NCI-H2171 (cell line): Measurements from ENCODE around the gene RASAL3.
"Not testable (repeated sequence)": the region's sequence is repeated elsewhere in the genome, so short reads cannot be mapped to it uniquely, and the experiment has no call there.

ENCODE experiments used
- DNase-seq: peaks from one replicate; lab custom pipeline; 2025; lab: John Stamatoyannopoulos, UW

The RASAL3 gene

DNA sequence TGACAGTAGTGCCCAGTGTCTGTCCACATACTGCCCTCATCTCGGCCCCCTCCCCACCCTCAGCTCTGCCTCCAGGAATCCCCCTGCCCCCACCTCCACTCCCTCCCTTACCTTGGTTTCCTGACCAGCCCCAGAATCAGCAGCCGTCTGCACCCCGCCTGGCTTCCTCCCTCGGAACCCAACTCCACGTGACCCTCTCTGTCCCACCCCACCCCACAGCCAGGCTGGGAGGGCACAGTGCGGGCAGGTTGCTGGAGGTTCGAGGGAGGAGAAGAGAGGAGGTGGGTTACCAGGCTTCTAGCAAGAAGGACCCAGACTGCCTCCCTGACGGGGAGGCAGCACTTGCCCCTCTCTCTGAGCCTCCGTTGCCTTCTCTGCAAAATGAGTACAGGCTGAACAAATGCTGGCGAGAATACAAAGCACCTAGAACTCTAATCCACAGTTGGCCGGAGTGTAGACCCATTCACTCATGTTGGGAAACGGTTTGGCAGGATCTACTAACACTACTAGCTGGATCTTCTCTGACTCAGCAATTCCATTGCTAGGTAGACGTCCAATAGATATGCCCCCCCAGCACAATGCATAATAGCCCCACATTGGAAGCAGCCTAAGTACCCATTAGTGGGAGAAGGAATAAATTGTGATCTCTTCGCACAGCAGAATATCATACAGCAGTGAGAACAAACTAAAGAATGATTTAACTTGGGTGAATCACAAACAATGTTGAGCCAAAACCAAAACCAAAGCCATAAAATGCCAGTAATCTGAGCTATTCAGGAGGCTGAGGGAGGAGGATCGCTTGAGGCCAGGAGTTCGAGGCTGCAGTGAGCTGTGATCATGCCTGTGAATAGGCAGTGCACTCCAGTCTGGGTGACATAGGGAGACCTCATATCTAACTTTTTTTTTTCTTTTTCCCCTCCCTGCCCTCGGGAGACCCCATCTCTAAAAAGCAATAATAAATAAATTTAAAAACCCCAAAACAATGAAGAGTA, at the start of gene RASAL3:
RASAL3 (minus strand) TSS at position 151 of the 992 bp plus-strand sequence. CDS start 186 bp downstream, outside the sequence.
- no peak for DNase-seq

GRCh38 chr19:15511671-15512424, 47.5 kb upstream of the RASAL3 start:
- DNase-seq = no peak

- no peak for DNase-seq
Measured at GRCh38 chr19:15508035-15508710, 43.8 kb upstream of the RASAL3 start, which contains the start of gene CYP4F22. TSS of gene CYP4F22 (plus strand) at chr19:15508525. CDS start at chr19:15525337, 16,812 bp downstream.

GRCh38 chr19:15507068-15508034, 43.0 kb upstream of the RASAL3 start:
- DNase-seq = no peak

DNA sequence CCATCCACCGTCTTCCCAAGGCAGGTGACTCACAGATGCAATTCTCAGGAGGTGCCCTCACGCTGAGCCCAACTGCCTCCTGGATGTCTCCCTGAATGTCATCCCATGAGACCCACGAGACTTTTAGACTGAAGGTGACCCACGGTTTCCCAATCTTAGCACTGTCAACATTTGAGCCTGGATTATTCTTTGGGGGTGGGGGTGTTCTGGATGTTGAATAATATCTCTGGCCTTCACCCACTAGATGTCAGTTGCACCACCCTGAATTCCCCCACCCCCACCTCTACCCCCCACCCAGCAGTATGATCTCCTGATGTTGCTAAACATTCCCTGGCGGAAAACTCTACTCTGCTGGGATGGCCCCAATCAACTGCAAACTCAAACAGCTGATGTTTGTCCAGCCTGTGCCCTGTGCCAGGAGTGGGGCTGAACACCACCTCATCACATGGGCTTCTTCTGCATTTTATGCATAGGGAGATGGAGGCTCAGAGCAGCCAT, 41.8 kb upstream of the RASAL3 start:
- DNase-seq = no peak

GRCh38 chr19:15502264-15502663, 37.9 kb upstream of the RASAL3 start:
- no peak for DNase-seq

DNA sequence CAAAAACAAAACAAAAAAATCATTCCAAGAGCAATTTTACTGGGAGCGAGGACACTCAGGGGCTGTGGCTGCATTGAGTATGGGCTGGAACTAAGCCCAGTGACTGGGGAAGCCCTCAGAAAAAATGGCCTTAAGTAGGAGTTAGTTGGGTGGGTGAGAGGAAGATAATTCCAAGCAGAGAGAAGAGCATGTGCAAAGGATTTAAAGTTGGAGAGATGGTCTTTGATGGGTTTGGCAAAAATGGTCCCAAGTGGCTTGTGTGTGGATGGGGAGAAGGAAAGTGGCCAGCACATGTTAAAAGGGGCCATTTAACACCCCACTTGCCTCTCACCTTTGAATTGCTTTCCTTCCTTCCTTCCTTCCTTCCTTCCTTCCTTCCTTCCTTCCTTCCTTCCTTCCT, 37.3 kb upstream of the RASAL3 start:
- DNase-seq = no peak

- DNase-seq = no peak
Measured at GRCh38 chr19:15498910-15499309, 34.6 kb upstream of the RASAL3 start.

DNA sequence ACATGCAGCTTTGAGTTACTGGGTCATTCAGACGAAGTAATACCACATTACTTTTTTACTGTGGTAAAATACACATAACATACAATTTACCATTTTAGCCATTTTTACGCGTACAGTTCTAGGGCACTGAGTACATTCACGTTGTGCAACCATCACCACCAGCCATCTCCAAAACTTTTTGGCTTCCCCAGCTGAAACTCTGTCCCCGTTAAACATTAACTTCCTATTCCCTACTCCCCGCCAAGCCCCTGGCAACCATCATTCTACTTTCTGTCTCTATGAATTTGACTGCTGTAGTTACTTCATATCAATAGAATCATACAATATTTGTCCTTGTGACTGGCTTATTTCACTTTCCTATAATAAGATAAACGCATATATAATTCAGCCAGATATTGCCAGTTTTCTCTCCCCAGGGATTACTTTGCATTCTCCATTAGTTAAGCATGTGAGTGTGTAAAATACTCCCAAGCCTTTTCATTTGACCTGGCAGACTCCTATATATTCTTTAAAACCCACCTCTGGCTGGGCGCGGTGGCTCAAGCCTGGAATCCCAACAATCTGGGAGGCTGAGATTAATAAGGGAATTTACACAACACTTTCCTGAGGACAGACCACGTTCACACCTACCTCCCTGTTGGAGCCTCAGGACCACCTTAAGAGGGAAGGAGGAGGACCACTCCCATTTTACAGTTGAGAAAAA, 34.0 kb upstream of the RASAL3 start:
- no peak for DNase-seq

- DNase-seq = no peak
Measured at GRCh38 chr19:15495151-15495550, 30.8 kb upstream of the RASAL3 start.

DNA sequence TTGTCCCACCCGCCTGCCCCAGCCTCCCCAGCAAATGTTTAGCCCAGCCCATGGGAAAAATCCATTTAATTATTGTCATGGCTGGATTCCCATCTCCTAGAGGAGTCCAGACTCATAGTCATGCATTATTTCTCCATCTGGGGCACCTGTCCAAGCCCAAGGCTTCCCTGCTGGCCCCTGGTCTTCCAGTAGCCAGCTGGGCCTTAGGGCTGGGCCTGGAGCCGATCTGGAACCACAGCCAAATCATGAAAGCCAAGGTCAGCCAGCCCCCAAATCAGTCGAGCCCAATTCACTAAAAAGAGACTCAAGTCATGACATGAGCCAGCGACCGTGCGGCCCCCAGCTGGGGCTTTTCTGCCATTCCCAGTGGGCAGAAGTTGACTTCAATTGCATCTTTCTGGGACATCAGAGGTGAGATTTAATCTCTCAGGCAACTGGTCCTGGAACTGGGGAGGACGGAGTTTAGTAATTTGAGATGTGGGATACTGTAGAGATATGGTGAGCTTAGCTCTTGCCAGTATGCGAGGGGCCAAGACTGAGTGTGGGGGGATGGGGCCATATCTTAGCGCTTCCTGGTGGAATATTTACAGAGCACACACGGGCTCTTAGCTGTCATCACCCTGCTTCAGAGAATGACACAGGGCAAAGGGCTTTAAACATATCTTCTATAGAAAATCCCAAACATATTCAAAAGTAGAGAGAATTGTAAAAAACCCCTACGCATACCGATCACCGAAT, 24.3 kb upstream of the RASAL3 start:
- no peak for DNase-seq

GRCh38 chr19:15487038-15487437, 22.7 kb upstream of the RASAL3 start:
- DNase-seq = no peak

- not testable (repeated sequence) for DNase-seq
Measured at GRCh38 chr19:15485768-15486167, 21.4 kb upstream of the RASAL3 start.

DNA sequence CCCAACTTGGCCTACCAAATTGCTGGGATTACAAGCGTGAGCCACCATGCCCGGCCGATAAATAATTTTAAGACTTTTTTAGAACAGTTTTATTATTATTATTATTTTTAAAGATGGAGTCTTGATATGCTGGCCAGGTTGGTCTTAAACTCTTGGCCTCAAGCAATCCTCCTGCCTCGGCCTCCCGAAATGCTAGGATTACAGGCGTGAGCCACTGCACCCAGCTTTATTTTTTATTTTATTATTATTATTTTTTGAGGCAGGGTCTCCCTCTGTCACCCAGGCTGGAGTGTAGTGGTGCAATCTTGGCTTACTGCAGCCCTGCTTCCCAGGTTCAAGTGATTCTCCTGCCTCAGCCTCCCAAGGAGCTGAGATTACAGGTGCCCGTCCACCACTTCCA, 16.7 kb upstream of the RASAL3 start:
- DNase-seq = not testable (repeated sequence)

DNA sequence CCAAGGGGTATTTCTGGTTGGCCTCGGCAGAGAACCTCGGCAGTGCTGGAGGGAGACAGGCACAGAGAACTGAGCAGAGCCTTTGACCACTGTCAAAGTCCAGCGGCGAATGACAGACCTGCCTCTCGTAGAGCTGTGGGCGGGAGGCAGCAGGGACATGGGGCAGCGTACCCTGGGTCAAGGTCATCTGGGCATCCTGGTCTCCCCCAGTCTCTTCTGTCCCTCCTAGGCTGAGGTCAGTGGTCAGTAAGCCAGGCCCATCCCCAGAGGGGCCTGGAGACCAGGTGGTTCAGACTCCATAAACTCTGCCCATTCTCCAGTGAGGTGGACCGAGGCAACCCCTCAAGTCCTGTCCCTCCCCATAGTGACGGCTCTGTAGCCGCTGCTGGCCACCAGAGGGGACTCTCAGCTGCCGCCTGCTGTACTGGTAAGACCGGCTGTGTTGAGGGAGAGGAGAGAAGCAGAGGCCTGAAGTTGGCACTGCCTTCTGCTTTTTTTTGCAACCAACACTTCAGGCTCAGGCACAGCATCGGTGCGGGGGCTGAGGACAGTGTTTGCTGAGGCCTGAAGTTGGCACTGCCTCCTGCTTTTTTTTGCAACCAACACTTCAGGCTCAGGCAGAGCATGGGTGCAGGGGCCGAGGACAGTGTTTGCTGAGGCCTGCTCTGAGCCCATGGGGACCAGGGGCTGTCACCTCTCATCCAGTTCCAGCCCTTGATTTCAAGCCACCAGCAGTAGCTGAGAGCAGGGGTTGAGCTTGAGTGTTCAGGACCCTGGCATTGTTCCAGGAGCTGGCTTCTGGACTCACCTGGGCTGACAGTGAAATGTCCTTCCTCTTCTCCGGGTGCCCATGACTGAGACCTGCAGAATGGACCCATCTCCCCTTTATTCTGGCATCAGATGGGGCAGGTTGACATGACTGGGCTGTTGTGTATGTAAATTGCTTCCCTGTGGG, 15.3 kb upstream of the RASAL3 start, which contains the start of gene PGLYRP2:
PGLYRP2 (minus strand) TSS at position 111 of the 955 bp plus-strand sequence. CDS start 130 bp downstream, outside the sequence.
- DNase-seq = no peak

- DNase-seq = no peak
Measured at GRCh38 chr19:15476325-15476724, 12.0 kb upstream of the RASAL3 start.

GRCh38 chr19:15475611-15476010, 11.3 kb upstream of the RASAL3 start:
- no peak for DNase-seq

- DNase-seq = no peak
Measured at GRCh38 chr19:15475169-15475568, 10.8 kb upstream of the RASAL3 start.
